HG03354 (cell line): ENCODE data around the gene PRAME.

ENCODE experiments used
- ATAC-seq: cut with Tn5 transposase; IDR thresholded peaks from one replicate; pipeline ENCODE4 v1.9.1; 2021; ENCODE audit warnings: mild to moderate bottlenecking; ENCODE audit not compliant: unreplicated experiment, poor library complexity, severe bottlenecking

Gene PRAME

GRCh38 chr22:22506736-22507135 lies 52.3 kb downstream of the PRAME start:
- no peak for ATAC-seq

DNA sequence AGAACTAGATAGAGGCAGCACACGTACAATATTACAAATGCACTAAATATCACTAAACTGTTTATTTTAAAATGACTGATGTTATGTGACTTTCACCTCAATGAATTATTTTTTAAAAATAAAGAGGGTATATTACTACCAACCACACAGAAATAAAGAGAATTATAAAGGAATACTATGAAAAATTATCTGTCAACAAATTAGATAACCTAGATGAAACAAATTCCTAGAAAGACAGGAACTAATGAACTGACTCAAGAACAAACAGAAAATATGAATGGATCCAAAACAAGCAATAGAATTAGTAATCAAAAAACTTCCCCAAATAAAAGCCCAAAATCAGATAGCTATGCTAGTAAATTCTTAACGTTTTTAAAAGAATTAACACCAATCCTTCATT lies 60.8 kb downstream of the PRAME start:
- ATAC-seq, result no peak
